ENCODE measurements around the gene PXDC1.
"Not testable (repeated sequence)": the region's sequence is repeated elsewhere in the genome, so short reads cannot be mapped to it uniquely, and the experiment has no call there.

The PXDC1 gene

DNA sequence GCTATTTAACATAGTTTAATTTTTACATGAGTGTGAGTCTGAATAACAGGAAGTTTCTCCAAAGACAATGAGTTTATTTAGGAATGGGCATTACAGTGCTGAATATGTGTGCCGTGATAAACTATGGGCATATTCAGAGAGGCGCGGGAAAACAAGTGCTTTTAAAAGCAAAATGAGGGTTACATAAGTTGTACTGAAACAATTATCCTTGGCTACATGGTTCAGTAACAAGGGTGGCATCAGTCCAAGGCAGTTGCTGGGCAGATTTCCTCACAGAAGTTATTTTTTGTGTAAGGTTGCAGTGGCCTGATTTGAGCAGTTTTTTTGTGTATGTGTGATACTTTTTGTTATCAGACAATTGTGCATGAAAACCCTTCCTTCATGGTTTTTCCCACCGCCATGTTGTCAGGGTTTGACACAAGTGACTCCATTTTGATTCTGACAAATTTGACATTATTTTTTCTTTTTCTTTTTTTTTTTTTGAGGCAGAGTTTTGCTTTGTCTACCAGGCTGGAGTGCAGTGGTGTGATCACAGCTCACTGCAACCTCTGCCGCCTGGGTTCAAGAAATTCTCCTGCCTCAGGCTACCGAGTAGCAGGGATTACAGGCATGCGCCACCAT, 22.3 kb upstream of the PXDC1 start:
- Mint-ChIP-seq H3K9me3 (peaks cover 5% of the 10 kb centered on the region), H3K4me1 (peaks cover 21% of the 10 kb centered on the region), H3K27ac (no peak overlapping the region), H3K4me3 (no peak overlapping the region), H3K36me3 (ENCODE audit: low read depth) (no peaks in the 10 kb centered on the region), H3K27me3 (ENCODE audit: low read depth, poor library complexity) (peaks cover 23% of the 10 kb centered on the region)
- no peak for TF ChIP-seq CTCF (IDR thresholded peaks at IDR 0.05)
- DNase-seq, result no peak

GRCh38 chr6:3772127-3772999, 20.9 kb upstream of the PXDC1 start:
- not testable (repeated sequence) for H3K27ac Mint-ChIP-seq; H3K9me3 Mint-ChIP-seq; H3K4me3 Mint-ChIP-seq; DNase-seq; H3K36me3 Mint-ChIP-seq (ENCODE audit: low read depth)
- Mint-ChIP-seq H3K27me3 (ENCODE audit: low read depth, poor library complexity) (peaks cover 18% of the 10 kb centered on the region), H3K4me1 (peaks cover 21% of the 10 kb centered on the region)

GRCh38 chr6:3771407-3772011, 20.0 kb upstream of the PXDC1 start:
- DNase-seq, result no peak
- peaks cover 14% of the 10 kb centered on the region for H3K4me1 Mint-ChIP-seq
- TF ChIP-seq CTCF (IDR thresholded peaks at IDR 0.05), result no peak
- H3K27me3 Mint-ChIP-seq (ENCODE audit: low read depth, poor library complexity), result peaks cover 16% of the 10 kb centered on the region
- H3K9me3 Mint-ChIP-seq, result peaks cover 5% of the 10 kb centered on the region
- no peaks in the 10 kb centered on the region for H3K36me3 Mint-ChIP-seq (ENCODE audit: low read depth)
- H3K27ac Mint-ChIP-seq, result no peak overlapping the region
- H3K4me3 Mint-ChIP-seq, result no peak overlapping the region

DNA sequence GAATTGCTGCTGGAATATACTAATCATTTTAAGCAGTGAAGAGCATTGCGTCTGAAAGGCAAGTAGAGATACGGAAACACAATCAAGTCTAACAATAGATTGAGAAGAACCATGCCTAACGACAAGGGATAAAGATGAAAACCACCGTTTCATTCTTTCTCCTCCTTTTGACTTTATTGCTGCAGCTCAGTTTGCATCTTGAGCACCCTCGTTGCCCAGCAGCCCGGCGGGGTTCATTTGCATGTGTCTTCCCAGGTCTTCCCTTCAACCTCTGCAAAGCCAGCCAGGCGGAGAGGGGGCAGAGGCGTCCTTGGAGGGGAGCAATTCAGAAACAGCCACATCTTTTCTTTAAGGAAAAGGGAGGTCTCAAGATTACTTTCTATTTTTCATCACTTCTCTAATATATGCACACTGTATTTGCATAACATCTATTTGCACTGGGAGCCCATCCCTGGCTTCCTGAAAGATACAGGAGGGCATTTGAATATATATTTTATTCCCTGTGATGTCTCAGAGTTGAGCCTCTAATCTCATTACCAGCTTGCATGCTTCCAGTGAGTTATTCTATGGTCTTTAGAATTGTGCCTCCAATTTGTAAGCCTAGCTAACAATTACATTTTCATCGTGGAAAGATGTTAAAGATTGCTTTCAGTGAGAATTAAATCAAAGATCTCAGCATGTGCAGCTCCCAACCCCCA, 18.7 kb upstream of the PXDC1 start:
- H3K36me3 Mint-ChIP-seq (ENCODE audit: low read depth), result no peaks in the 10 kb centered on the region
- no peak for TF ChIP-seq CTCF (IDR thresholded peaks at IDR 0.05)
- peaks cover 12% of the 10 kb centered on the region for H3K4me1 Mint-ChIP-seq
- peaks cover 16% of the 10 kb centered on the region for H3K27me3 Mint-ChIP-seq (ENCODE audit: low read depth, poor library complexity)
- no peak overlapping the region for H3K4me3 Mint-ChIP-seq
- peaks cover 5% of the 10 kb centered on the region for H3K9me3 Mint-ChIP-seq
- H3K27ac Mint-ChIP-seq, result no peak overlapping the region
- peak; percentile 39 for DNase-seq

GRCh38 chr6:3769610-3770009, 18.1 kb upstream of the PXDC1 start:
- Mint-ChIP-seq H3K4me3 (no peak overlapping the region), H3K27ac (no peak overlapping the region), H3K9me3 (peaks cover 5% of the 10 kb centered on the region), H3K27me3 (ENCODE audit: low read depth, poor library complexity) (peaks cover 18% of the 10 kb centered on the region), H3K4me1 (peaks cover 12% of the 10 kb centered on the region), H3K36me3 (ENCODE audit: low read depth) (no peaks in the 10 kb centered on the region)
- TF ChIP-seq CTCF (IDR thresholded peaks at IDR 0.05), result no peak
- no peak for DNase-seq

DNA sequence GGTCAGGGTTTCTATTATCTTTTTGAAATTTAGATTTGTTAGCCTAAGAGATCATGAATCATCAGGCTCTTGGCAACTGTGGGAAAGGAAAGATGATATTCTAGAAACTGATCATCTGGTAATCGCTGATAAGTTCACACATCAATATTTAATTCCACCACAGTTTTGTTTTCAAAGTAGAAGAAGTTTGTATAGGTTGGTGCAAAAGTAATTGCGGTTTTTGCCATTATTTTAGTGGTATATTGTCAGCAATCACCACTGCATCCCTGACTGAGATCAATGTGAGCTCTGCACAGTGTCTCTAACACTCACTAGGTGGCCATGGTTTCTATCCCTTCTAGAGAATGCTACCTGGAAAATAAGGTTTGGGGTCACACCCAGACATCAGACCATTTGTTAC, 17.0 kb upstream of the PXDC1 start:
- Mint-ChIP-seq H3K27ac (no peak overlapping the region), H3K36me3 (ENCODE audit: low read depth) (no peaks in the 10 kb centered on the region), H3K9me3 (peaks cover 5% of the 10 kb centered on the region), H3K27me3 (ENCODE audit: low read depth, poor library complexity) (peaks cover 20% of the 10 kb centered on the region), H3K4me1 (peaks cover 12% of the 10 kb centered on the region), H3K4me3 (no peak overlapping the region)
- TF ChIP-seq CTCF (IDR thresholded peaks at IDR 0.05), result no peak
- DNase-seq, result no peak

DNA sequence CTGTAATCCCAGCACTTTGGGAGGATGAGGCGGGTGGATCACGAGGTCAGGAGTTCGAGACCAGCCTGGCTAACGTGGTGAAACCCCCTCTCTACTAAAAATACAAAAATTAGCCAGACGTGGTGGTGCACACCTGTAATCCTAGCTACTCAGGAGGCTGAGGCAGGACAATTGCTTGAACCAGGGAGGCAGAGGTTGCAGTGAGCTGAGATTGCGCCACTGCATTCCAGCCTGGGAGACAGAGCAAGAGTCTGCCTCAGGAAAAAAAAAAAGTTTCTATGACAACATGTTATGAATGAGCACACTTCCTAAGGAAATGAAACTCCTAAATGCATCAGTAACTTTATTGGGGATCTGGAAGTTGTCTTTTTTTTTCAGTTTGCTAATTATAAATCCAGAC, 16.0 kb upstream of the PXDC1 start:
- not testable (repeated sequence) for H3K4me3 Mint-ChIP-seq; H3K9me3 Mint-ChIP-seq; DNase-seq; H3K27ac Mint-ChIP-seq; H3K36me3 Mint-ChIP-seq (ENCODE audit: low read depth)
- Mint-ChIP-seq H3K4me1 (peaks cover 12% of the 10 kb centered on the region), H3K27me3 (ENCODE audit: low read depth, poor library complexity) (peaks cover 20% of the 10 kb centered on the region)

All from nephron progenitor cell (in vitro differentiated cells).